Transverse colon (tissue), 4 donors: ENCODE data around the gene ROR1.

Source experiments
- POLR2A ChIP-seq: fragments of 450-650 bp; IDR thresholded peaks from one replicate; pipeline ENCODE4 v1.6.1; 2016; ENCODE audit warnings: antibody characterized with exemption, mild to moderate bottlenecking, moderate library complexity
- POLR2AphosphoS5 ChIP-seq, 3 donors: sonication (generic); formaldehyde crosslinking; IDR thresholded peaks; one replicate each; pipeline ENCODE4 v1.6.1; 2016; ENCODE audit warnings: antibody characterized with exemption in 3 of 3
- TF ChIP-seq, protein P1 (sequence below), 5 experiments: fragments of 200-600 bp in 3 of 5; fragments of 450-650 bp in 2 of 5; sonication (generic) in 3 of 5; IDR thresholded peaks; 1 replicate in 2 of 5; 2 replicates in 3 of 5; pipeline ENCODE4 v1.5.1; 2016 to 2017; ENCODE audit warnings: antibody characterized with exemption in 5 of 5, inconsistent platforms in 3 of 5, mild to moderate bottlenecking in 2 of 5, moderate library complexity in 1 of 5

DNA sequence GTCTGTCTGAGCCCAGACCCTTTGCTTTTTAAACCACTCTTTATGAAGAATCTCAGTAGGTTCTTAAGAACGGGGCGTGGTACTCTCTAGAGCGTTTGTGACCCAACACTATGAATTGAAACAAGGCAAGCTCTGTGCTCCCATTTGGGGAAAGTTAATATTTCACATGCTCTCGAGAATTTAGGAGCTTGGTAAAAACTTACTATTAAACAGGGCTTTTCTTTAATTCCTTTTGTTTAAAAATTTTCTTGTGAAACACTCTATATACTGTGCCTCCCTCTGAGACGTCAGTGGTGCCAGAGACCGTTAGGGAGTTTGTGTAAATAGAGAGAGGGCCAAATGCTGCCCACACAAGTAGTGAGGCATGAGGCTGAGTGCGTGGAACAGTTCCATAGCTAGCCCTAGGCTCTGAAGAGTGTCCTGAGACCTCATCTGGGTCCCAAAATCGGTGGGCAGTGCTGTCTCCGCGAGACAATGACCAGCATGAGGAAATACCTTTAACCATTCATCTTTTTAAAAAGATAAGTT, 144.7 kb downstream of the ROR1 start:
- no peak for TF ChIP-seq POLR2A
- no peak for TF ChIP-seq POLR2AphosphoS5 (IDR thresholded peaks at IDR 0.05)
- TF ChIP-seq, protein P1, sequence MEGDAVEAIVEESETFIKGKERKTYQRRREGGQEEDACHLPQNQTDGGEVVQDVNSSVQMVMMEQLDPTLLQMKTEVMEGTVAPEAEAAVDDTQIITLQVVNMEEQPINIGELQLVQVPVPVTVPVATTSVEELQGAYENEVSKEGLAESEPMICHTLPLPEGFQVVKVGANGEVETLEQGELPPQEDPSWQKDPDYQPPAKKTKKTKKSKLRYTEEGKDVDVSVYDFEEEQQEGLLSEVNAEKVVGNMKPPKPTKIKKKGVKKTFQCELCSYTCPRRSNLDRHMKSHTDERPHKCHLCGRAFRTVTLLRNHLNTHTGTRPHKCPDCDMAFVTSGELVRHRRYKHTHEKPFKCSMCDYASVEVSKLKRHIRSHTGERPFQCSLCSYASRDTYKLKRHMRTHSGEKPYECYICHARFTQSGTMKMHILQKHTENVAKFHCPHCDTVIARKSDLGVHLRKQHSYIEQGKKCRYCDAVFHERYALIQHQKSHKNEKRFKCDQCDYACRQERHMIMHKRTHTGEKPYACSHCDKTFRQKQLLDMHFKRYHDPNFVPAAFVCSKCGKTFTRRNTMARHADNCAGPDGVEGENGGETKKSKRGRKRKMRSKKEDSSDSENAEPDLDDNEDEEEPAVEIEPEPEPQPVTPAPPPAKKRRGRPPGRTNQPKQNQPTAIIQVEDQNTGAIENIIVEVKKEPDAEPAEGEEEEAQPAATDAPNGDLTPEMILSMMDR (IDR thresholded peaks at IDR 0.05), result no peak
